Prostate gland (tissue), 2 donors: Measurements from ENCODE around the gene PCDHGB5.

ENCODE experiments used
- POLR2AphosphoS5 ChIP-seq: sonication (generic); formaldehyde crosslinking; IDR thresholded peaks from one replicate; pipeline ENCODE4 v1.6.1; 2017; ENCODE audit warnings: antibody characterized with exemption
- TF ChIP-seq, protein P1 (sequence below), 4 experiments: fragments of 200-600 bp in 2 of 4; fragments of 450-650 bp in 2 of 4; sonication (generic) in 2 of 4; IDR thresholded peaks; 1 replicate in 3 of 4; 2 replicates in 1 of 4; pipeline ENCODE4 v1.5.1; 2016 to 2019; ENCODE audit warnings: antibody characterized with exemption in 4 of 4, mild to moderate bottlenecking in 2 of 4, moderate library complexity in 2 of 4

DNA sequence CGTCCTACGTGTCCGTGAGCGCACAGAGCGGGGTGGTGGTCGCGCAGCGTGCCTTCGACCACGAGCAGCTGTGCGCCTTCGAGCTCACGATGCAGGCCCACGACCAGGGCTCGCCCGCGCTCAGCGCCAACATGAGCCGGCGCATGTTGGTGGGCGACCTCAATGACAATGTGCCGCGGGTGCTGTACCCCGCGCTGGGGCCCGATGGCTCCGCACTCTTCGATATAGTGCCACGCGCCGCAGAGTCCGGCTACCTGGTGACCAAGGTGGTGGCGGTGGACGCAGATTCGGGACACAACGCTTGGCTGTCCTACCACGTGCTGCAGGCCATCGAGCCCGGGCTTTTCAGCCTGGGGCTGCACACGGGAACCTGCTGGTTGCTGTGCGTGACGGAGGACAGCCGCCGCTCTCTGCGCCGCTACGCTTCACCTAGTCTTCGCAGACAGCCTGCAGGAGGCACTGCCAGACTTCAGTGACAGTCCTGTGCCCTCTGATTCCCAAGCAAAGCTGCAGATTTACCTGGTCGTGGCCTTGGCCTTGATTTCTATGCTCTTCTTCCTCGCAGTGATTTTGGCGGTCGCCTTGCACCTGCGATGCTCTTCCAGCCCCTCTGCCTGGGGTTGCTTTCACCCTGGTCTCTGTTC is 30.2 kb downstream of the PCDHGB5 start:
- TF ChIP-seq, protein P1, sequence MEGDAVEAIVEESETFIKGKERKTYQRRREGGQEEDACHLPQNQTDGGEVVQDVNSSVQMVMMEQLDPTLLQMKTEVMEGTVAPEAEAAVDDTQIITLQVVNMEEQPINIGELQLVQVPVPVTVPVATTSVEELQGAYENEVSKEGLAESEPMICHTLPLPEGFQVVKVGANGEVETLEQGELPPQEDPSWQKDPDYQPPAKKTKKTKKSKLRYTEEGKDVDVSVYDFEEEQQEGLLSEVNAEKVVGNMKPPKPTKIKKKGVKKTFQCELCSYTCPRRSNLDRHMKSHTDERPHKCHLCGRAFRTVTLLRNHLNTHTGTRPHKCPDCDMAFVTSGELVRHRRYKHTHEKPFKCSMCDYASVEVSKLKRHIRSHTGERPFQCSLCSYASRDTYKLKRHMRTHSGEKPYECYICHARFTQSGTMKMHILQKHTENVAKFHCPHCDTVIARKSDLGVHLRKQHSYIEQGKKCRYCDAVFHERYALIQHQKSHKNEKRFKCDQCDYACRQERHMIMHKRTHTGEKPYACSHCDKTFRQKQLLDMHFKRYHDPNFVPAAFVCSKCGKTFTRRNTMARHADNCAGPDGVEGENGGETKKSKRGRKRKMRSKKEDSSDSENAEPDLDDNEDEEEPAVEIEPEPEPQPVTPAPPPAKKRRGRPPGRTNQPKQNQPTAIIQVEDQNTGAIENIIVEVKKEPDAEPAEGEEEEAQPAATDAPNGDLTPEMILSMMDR (IDR thresholded peaks at IDR 0.05) = no peak
- TF ChIP-seq POLR2AphosphoS5 = no peak
